ENCODE results near the gene TBC1D7. TPM values are rescaled to one million over a fixed set of nuclear protein-coding genes. Genes with fewer than 3 reads are reported as not detected.

Gene TBC1D7
- total and polyA plus RNA-seq, 2 of the 4 experiments (the other 2 are of a cell fraction): 14.3 to 22.6 TPM

DNA sequence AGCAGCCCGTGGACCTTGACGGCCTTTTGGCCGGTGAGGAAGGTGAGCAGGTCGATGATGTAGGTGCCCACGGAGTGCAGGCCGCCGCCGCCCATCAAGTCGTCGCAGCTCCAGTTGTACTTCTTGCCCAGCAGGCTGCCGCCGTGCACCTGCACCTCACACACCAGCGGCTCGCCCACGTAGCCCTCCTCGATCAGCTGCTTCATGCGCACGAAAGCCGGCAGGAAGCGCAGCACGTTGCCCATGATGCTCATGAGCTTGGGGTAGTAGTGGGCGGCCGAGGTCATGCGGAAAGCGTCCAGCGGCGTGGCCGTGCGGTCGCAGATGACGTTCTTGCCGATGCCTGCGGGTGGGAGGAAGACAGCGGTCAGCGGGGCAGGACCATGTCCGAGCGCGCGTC is 37.0 kb upstream of the TBC1D7 start:
- peak overlapping the region; percentile 7; the same call in 1 of the 2 replicates for H2AK5ac ChIP-seq (ENCODE audit: low read depth, low read length)
- dilution Hi-C loops (cut with HindIII; ENCODE audit: low sequenced_read_pairs, unreplicated experiment) (no loop called here), in situ Hi-C loops (cut with MboI; ENCODE audit: low sequenced_read_pairs) (no loop called here), intact Hi-C loops (cut with micrococcal nuclease) (no loop called here)
- no peak overlapping the region for H3K23ac ChIP-seq (ENCODE audit: low read depth, low read length)
- H3K4me1 ChIP-seq (ENCODE audit: control insufficient read depth, insufficient read depth, low read length): peaks cover 7% of the 10 kb centered on the region
- H3K27ac ChIP-seq (ENCODE audit: insufficient read depth, low read length): no peak overlapping the region
- TF ChIP-seq SMC3 (IDR thresholded peaks at IDR 0.05; ENCODE audit: low read depth, low read length): no peak
- ATAC-seq (ENCODE audit: low read depth) (no peak), DNase-seq (no peak)
- no peak overlapping the region for H3K56ac ChIP-seq (ENCODE audit: extremely low read depth, insufficient read depth, low read length)
- H2BK120ac ChIP-seq (ENCODE audit: low read depth, low read length): no peak overlapping the region
- ChIA-PET POLR2A (ENCODE audit: unreplicated experiment) (no interaction called here), CTCF (no interaction called here)
- no peak overlapping the region for H3K9ac ChIP-seq (ENCODE audit: low read depth, low read length)
- WGBS, 2 experiments (ENCODE audit: extremely low coverage in 2 of 2, insufficient read length in 1 of 2): 99% methylated on average over 15 of the region's 39 CpGs; no CpG with 5 or more reads in 1 of the 2 experiments
- H2BK5ac ChIP-seq (ENCODE audit: low read depth, low read length, poor library complexity, severe bottlenecking): no peak overlapping the region
- peaks cover 1% of the 10 kb centered on the region; the same call in 1 of the 2 replicates for H3K36me3 ChIP-seq (ENCODE audit: control insufficient read depth, insufficient read depth, low read length)
- no peak overlapping the region for H3K4me3 ChIP-seq (ENCODE audit: insufficient read depth, low read depth, low read length)
- BruUV-seq (replicated peaks): no TSS peak
- no peaks in the 10 kb centered on the region for H3K27me3 ChIP-seq (ENCODE audit: control insufficient read depth, insufficient read depth, low read length)
- no peaks in the 10 kb centered on the region for H3K9me3 ChIP-seq (ENCODE audit: control insufficient read depth, insufficient read depth, low read length)
- H4K91ac ChIP-seq (ENCODE audit: insufficient read depth, low read depth, low read length): no peak overlapping the region
- no peak overlapping the region for H2BK20ac ChIP-seq (ENCODE audit: low read depth, low read length)
- no peaks in the 10 kb centered on the region for H4K20me1 ChIP-seq (ENCODE audit: insufficient read depth, low read length)
- H2AFZ ChIP-seq (replicated peaks; ENCODE audit: low read length, poor library complexity): no peak overlapping the region
- no peak overlapping the region for H4K5ac ChIP-seq (ENCODE audit: low read depth, low read length)
- no peak overlapping the region for H4K8ac ChIP-seq (ENCODE audit: low read depth in 2 of 2, low read length in 2 of 2)
- no peak overlapping the region for H2BK15ac ChIP-seq (ENCODE audit: low read depth, low read length)
- no peak overlapping the region for H3K4me2 ChIP-seq (ENCODE audit: low read depth, low read length)
- peaks cover 0 to 9% of the 10 kb centered on the region in 2 experiments; a peak in 1 of 4 replicates for H3K79me1 ChIP-seq (ENCODE audit: low read depth in 1 of 2, low read length in 2 of 2)
- H2AK9ac ChIP-seq (replicated peaks; ENCODE audit: low read depth, low read length, poor library complexity): peak overlapping the region; percentile 62
- H3K4ac ChIP-seq (ENCODE audit: low read depth, low read length): no peak overlapping the region
- no peak overlapping the region for H3K14ac ChIP-seq (replicated peaks; ENCODE audit: low read depth, low read length)
- peaks cover 16% of the 10 kb centered on the region for H3K9me1 ChIP-seq (ENCODE audit: insufficient read depth, low read length)
- no peak overlapping the region for H3K18ac ChIP-seq (ENCODE audit: low read depth, low read length)
